ENCODE data around the gene FOXD1.
"Not testable (repeated sequence)": the region's sequence is repeated elsewhere in the genome, so short reads cannot be mapped to it uniquely, and the experiment has no call there.

- not testable (repeated sequence) for TF ChIP-seq CTCF, EZH2 (IDR thresholded peaks at IDR 0.05)
These were observed 7.9 kb upstream of the FOXD1 start for GRCh38 chr5:73456462-73456861.

All from neural progenitor cell (in vitro differentiated cells).